DND-41 (cell line): ENCODE measurements around the gene CXCL10.

Source experiments
- ATAC-seq: fragments of 200-7000 bp; cut with Tn5 transposase; 3 replicates; pipeline ENCODE4 v1.9.1; 2021; ENCODE audit warnings: low read depth; ENCODE audit not compliant: insufficient read depth
- DNase-seq: peaks from one replicate; pipeline ENCODE4 v3.0.0-alpha.2; 2020
- H2AFZ ChIP-seq: 2 replicates; pipeline ENCODE4 v1.6.0; 2012; ENCODE audit warnings: low read depth, low read length
- H3K27ac ChIP-seq: 2 replicates; pipeline ENCODE4 v1.5.1; 2012; ENCODE audit warnings: low read length, inconsistent platforms
- H3K27me3 ChIP-seq: fragments of 200-600 bp; sonication (generic); 2 replicates; pipeline ENCODE4 v1.6.0; 2012; ENCODE audit warnings: low read length, mild to moderate bottlenecking, inconsistent platforms; ENCODE audit not compliant: insufficient read depth, poor library complexity
- H3K36me3 ChIP-seq: 2 replicates; pipeline ENCODE4 v1.5.1; 2012; ENCODE audit warnings: low read length, inconsistent platforms; ENCODE audit not compliant: insufficient read depth
- H3K4me1 ChIP-seq: 2 replicates; pipeline ENCODE4 v1.5.1; 2012; ENCODE audit warnings: mild to moderate bottlenecking, low read length; ENCODE audit not compliant: insufficient read depth
- H3K4me2 ChIP-seq: 2 replicates; pipeline ENCODE4 v1.6.0; 2012; ENCODE audit warnings: mild to moderate bottlenecking, moderate library complexity, low read length, inconsistent platforms; ENCODE audit not compliant: insufficient read depth
- H3K4me3 ChIP-seq, 2 experiments: fragments of 200-600 bp in 1 of 2; shearing (Covaris generic) in 1 of 2; 2 replicates each; pipeline ENCODE4 v1.5.1; 2012 to 2016; ENCODE audit warnings: inconsistent platforms in 2 of 2, low read length in 2 of 2, mild to moderate bottlenecking in 2 of 2, low read depth in 1 of 2, moderate library complexity in 1 of 2
- H3K79me2 ChIP-seq: 2 replicates; pipeline ENCODE4 v1.6.0; 2012; ENCODE audit warnings: low read length, inconsistent platforms; ENCODE audit not compliant: insufficient read depth
- H3K9ac ChIP-seq: 2 replicates; pipeline ENCODE4 v1.6.0; 2012; ENCODE audit warnings: low read depth, mild to moderate bottlenecking, inconsistent platforms, low read length, moderate library complexity
- H3K9me3 ChIP-seq: 2 replicates; pipeline ENCODE4 v1.5.1; 2012; ENCODE audit warnings: low read length, moderate library complexity, mild to moderate bottlenecking, inconsistent platforms; ENCODE audit not compliant: insufficient read depth, severe bottlenecking
- H4K20me1 ChIP-seq: 2 replicates; pipeline ENCODE4 v1.6.0; 2012; ENCODE audit warnings: low read length; ENCODE audit not compliant: insufficient read depth
- CTCF ChIP-seq: IDR thresholded peaks from 2 replicates; pipeline ENCODE4 v1.5.1; 2012; ENCODE audit warnings: borderline replicate concordance, low read length, moderate library complexity, mild to moderate bottlenecking; ENCODE audit not compliant: poor library complexity, severe bottlenecking; ENCODE audit errors: extremely low read depth
- EZH2 ChIP-seq: IDR thresholded peaks from 3 replicates; pipeline ENCODE4 v1.6.1; 2012; ENCODE audit warnings: borderline replicate concordance, low read depth, mild to moderate bottlenecking, moderate library complexity, low read length, inconsistent platforms; ENCODE audit not compliant: severe bottlenecking

Gene CXCL10

DNA sequence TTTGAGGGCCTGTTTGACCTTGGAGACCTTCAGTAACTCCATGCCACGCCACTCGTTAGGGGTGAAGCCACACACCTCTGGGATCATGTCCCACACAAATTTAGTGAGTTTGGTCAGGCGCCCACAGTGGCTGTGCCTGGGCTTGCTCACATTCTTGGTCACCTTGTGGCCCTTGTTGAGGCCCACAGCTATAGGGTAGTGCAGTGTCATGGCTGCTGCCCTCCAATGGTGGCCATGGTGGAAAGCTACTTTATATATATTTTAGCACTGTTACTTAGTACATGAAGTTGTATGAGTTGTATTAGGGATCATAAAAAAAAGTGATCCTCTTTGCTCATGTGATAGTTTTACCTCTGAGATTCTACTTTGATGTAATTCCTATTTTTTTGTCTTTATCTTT lies 13.6 kb upstream of the CXCL10 start:
- H3K27me3 ChIP-seq, result peaks cover 14% of the 10 kb centered on the region
- no peak for ATAC-seq
- no peaks in the 10 kb centered on the region for H3K4me1 ChIP-seq
- TF ChIP-seq CTCF (no peak), EZH2 (no peak)
- H2AFZ ChIP-seq, result no peak overlapping the region
- DNase-seq, result no peak
- H3K36me3 ChIP-seq, result no peaks in the 10 kb centered on the region
- H3K4me3 ChIP-seq, result no peak overlapping the region
- no peak overlapping the region for H3K9ac ChIP-seq
- H3K27ac ChIP-seq, result no peak overlapping the region
- no peak overlapping the region for H3K4me2 ChIP-seq
- H3K9me3 ChIP-seq, result no peaks in the 10 kb centered on the region
- H3K79me2 ChIP-seq, result no peaks in the 10 kb centered on the region
- no peaks in the 10 kb centered on the region for H4K20me1 ChIP-seq

DNA sequence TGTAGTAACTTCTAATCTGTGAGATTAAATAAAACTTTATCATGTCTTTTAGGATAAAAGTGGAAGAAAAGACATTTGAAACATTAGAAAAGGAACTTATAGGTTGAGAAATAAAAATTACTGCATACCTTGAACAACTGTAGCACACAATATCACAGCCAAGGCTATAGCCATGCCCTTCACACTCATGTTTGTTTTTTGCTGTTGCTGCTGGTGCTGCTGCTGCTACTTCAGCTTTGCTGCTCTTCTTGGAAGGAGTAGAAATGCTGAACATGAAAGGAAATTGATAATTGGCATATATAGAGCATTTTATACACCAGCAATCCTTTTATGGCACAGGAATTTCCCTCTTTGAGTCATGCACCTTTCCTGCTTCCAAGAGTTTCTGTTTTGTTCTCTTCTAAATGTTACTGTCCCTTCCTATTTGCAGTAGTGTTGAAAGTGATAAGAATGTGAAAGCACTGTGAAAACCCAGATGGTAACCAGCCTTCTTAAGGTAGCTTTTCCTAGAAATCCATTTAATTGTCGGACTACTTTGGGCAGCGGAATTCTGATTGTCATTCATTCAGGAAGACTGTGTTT lies 12.6 kb upstream of the CXCL10 start, which contains the start of gene CXCL11:
TSS of gene CXCL11 (minus strand) at position 272 of the 582 bp plus-strand sequence. CDS start at position 189, 83 bp downstream.
- no peak within 1 kb of the TSS for H2AFZ ChIP-seq
- no peak within 1 kb of the TSS for H3K27ac ChIP-seq
- no peak within 1 kb of the TSS for H3K4me2 ChIP-seq
- H3K4me1 ChIP-seq, result no peaks in the 10 kb centered on the region
- H3K4me3 ChIP-seq, result no peak within 1 kb of the TSS
- no peaks in the 10 kb centered on the region for H3K79me2 ChIP-seq
- H3K27me3 ChIP-seq, result peaks cover 11% of the 10 kb centered on the region
- no peaks in the 10 kb centered on the region for H3K9me3 ChIP-seq
- TF ChIP-seq CTCF, result no peak
- ATAC-seq (no peak), DNase-seq (no peak)
- no peak within 1 kb of the TSS for H3K9ac ChIP-seq
- no peaks in the 10 kb centered on the region for H4K20me1 ChIP-seq
- no peaks in the 10 kb centered on the region for H3K36me3 ChIP-seq

DNA sequence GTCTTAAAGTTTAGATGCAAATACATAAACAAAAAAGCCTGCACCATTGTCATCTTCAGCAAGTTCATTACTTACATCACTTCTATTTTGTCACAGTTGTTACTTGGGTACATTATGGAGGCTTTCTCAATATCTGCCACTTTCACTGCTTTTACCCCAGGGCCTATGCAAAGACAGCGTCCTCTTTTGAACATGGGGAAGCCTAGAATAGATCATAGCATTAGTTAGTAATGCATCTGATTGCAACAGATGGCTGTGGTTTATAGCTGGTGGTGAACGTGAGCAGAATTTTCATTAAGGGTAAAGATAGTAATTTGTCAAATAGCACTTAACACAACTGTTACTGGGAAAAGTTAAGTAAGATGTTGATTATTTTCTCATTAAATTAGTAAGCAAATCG lies 11.8 kb upstream of the CXCL10 start:
- TF ChIP-seq CTCF (no peak), EZH2 (no peak)
- Histone ChIP-seq H3K36me3 (no peaks in the 10 kb centered on the region), H3K79me2 (no peaks in the 10 kb centered on the region), H3K4me3 (no peak overlapping the region), H3K4me2 (no peak overlapping the region), H3K9me3 (no peaks in the 10 kb centered on the region), H2AFZ (no peak overlapping the region), H3K27ac (no peak overlapping the region), H3K9ac (no peak overlapping the region), H3K27me3 (peaks cover 7% of the 10 kb centered on the region), H4K20me1 (no peaks in the 10 kb centered on the region), H3K4me1 (no peaks in the 10 kb centered on the region)
- no peak for DNase-seq
- ATAC-seq, result no peak

- Histone ChIP-seq H3K9ac (no peak overlapping the region), H2AFZ (no peak overlapping the region), H4K20me1 (no peaks in the 10 kb centered on the region), H3K4me1 (peaks cover 5% of the 10 kb centered on the region; the same call in 1 of the 2 replicates), H3K27ac (no peak overlapping the region), H3K9me3 (no peaks in the 10 kb centered on the region), H3K4me3 (no peak overlapping the region), H3K79me2 (no peaks in the 10 kb centered on the region), H3K36me3 (no peaks in the 10 kb centered on the region), H3K4me2 (no peak overlapping the region), H3K27me3 (peaks cover 23% of the 10 kb centered on the region)
- no peak for ATAC-seq
- TF ChIP-seq CTCF (no peak), EZH2 (no peak)
- DNase-seq, result no peak
Measured at GRCh38 chr4:76029300-76029699, 6.0 kb upstream of the CXCL10 start.
